Activated CD4-positive, alpha-beta T cell treated with anti-CD3 and anti-CD28 coated beads, Interleukin-2, amount 10 ng/mL, durations not matched to agents 24 days and 14 days (primary cell): ENCODE data around the gene LMTK3. TPM values are rescaled to one million over a fixed set of nuclear protein-coding genes. Genes with fewer than 3 reads are reported as not detected.

Experiments used
- DNase-seq: peaks from one replicate; pipeline ENCODE4 v3.0.0; 2022
- H3K27ac Mint-ChIP-seq: one replicate; pipeline ENCODE4 v1.8.0; 2022; ENCODE audit warnings: mild to moderate bottlenecking, mixed read lengths
- H3K27me3 Mint-ChIP-seq: one replicate; pipeline ENCODE4 v1.8.0; 2022; ENCODE audit warnings: mixed read lengths
- H3K36me3 Mint-ChIP-seq: one replicate; pipeline ENCODE4 v1.8.0; 2022; ENCODE audit warnings: low read depth, mild to moderate bottlenecking, mixed read lengths
- H3K4me1 Mint-ChIP-seq: one replicate; pipeline ENCODE4 v1.8.0; 2021; ENCODE audit warnings: mixed read lengths
- H3K4me3 Mint-ChIP-seq: one replicate; pipeline ENCODE4 v1.8.0; 2022; ENCODE audit warnings: mild to moderate bottlenecking, moderate library complexity, mixed read lengths
- H3K9me3 Mint-ChIP-seq: one replicate; pipeline ENCODE4 v1.8.0; 2021; ENCODE audit warnings: mixed read lengths
- intact Hi-C: fragments of 100-400 bp; cut with micrococcal nuclease; formaldehyde crosslinking; loops from one replicate; pipeline ENCODE4 v1.15.1; 2023
- total RNA-seq: library from RNA; stranded (reverse); gene quantifications from 2 replicates; pipeline ENCODE4 v1.2.3, GENCODE V29; 2022

LMTK3 gene
- total RNA-seq, 1 donor from 2014 or later = 3.6 TPM

- intact Hi-C loops = loop anchor here (1.0 to 5.0 kb wide), 4 partner anchors 23 to 148 kb away; partner anchors contain the start of gene KDELR1
- Mint-ChIP-seq H3K9me3 (no peaks in the 10 kb centered on the region), H3K27ac (peak overlapping the region; percentile 48), H3K27me3 (no peaks in the 10 kb centered on the region), H3K4me3 (peak overlapping the region; percentile 93), H3K4me1 (peaks cover 14% of the 10 kb centered on the region), H3K36me3 (peaks cover 25% of the 10 kb centered on the region)
- DNase-seq = no peak
Observed at GRCh38 chr19:48469934-48470680, 41.5 kb downstream of the LMTK3 start.

GRCh38 chr19:48469289-48469881 is 42.2 kb downstream of the LMTK3 start, which contains the start of gene CYTH2:
Gene CYTH2 (plus strand): TSS chr19:48469369. CDS start chr19:48469508, 139 bp downstream.
- Mint-ChIP-seq H3K36me3 (peaks cover 21% of the 10 kb centered on the region), H3K27ac (peak within 1 kb of the TSS; percentile 94), H3K4me1 (peaks cover 14% of the 10 kb centered on the region), H3K4me3 (peak within 1 kb of the TSS; percentile 93), H3K9me3 (no peaks in the 10 kb centered on the region), H3K27me3 (no peaks in the 10 kb centered on the region)
- intact Hi-C loops = loop anchor here (1.0 to 5.0 kb wide), 4 partner anchors 23 to 147 kb away; partner anchors contain the start of gene KDELR1
- DNase-seq = peak; percentile 94

- Mint-ChIP-seq H3K9me3 (no peaks in the 10 kb centered on the region), H3K27me3 (no peaks in the 10 kb centered on the region), H3K4me1 (peaks cover 13% of the 10 kb centered on the region), H3K36me3 (peaks cover 19% of the 10 kb centered on the region), H3K27ac (peak overlapping the region; percentile 94), H3K4me3 (peak overlapping the region; percentile 93)
- peak; percentile 100 for DNase-seq
- intact Hi-C loops = loop anchor here (1.0 to 5.0 kb wide), 4 partner anchors 23 to 147 kb away; partner anchors contain the start of gene KDELR1
Observed at GRCh38 chr19:48468772-48469288, 42.8 kb downstream of the LMTK3 start.

GRCh38 chr19:48466561-48467325 is 44.9 kb downstream of the LMTK3 start:
- peak; percentile 57 for DNase-seq
- no peaks in the 10 kb centered on the region for H3K27me3 Mint-ChIP-seq
- H3K4me3 Mint-ChIP-seq = no peak overlapping the region
- no peak overlapping the region for H3K27ac Mint-ChIP-seq
- peaks cover 7% of the 10 kb centered on the region for H3K36me3 Mint-ChIP-seq
- H3K9me3 Mint-ChIP-seq = no peaks in the 10 kb centered on the region
- peaks cover 13% of the 10 kb centered on the region for H3K4me1 Mint-ChIP-seq
- intact Hi-C loops = loop anchor here (5.0 kb wide), 1 partner anchor 144 kb away; a partner anchor contains a TSS

- Mint-ChIP-seq H3K4me1 (peaks cover 10% of the 10 kb centered on the region), H3K36me3 (peaks cover 6% of the 10 kb centered on the region), H3K27me3 (no peaks in the 10 kb centered on the region), H3K27ac (no peak overlapping the region), H3K4me3 (no peak overlapping the region), H3K9me3 (no peaks in the 10 kb centered on the region)
- intact Hi-C loops = loop anchor here (5.0 kb wide), 1 partner anchor 143 kb away; a partner anchor contains a TSS
- no peak for DNase-seq
Observed at GRCh38 chr19:48465215-48465614, 46.4 kb downstream of the LMTK3 start.

- Mint-ChIP-seq H3K27me3 (no peaks in the 10 kb centered on the region), H3K36me3 (peaks cover 12% of the 10 kb centered on the region), H3K4me1 (peaks cover 2% of the 10 kb centered on the region), H3K4me3 (no peak overlapping the region), H3K27ac (no peak overlapping the region), H3K9me3 (no peaks in the 10 kb centered on the region)
- DNase-seq = no peak
- intact Hi-C loops = no loop called here
Observed at GRCh38 chr19:48461982-48462655, 49.5 kb downstream of the LMTK3 start.

GRCh38 chr19:48461651-48461981 is 50.0 kb downstream of the LMTK3 start:
- H3K36me3 Mint-ChIP-seq = peaks cover 15% of the 10 kb centered on the region
- DNase-seq = no peak
- no peak overlapping the region for H3K27ac Mint-ChIP-seq
- no peaks in the 10 kb centered on the region for H3K9me3 Mint-ChIP-seq
- no peak overlapping the region for H3K4me3 Mint-ChIP-seq
- H3K4me1 Mint-ChIP-seq = peaks cover 2% of the 10 kb centered on the region
- no peaks in the 10 kb centered on the region for H3K27me3 Mint-ChIP-seq
- intact Hi-C loops = no loop called here

- no peak overlapping the region for H3K27ac Mint-ChIP-seq
- H3K4me1 Mint-ChIP-seq = peaks cover 3% of the 10 kb centered on the region
- H3K27me3 Mint-ChIP-seq = no peaks in the 10 kb centered on the region
- H3K9me3 Mint-ChIP-seq = no peaks in the 10 kb centered on the region
- no peak for DNase-seq
- intact Hi-C loops = no loop called here
- H3K36me3 Mint-ChIP-seq = peaks cover 21% of the 10 kb centered on the region
- no peak overlapping the region for H3K4me3 Mint-ChIP-seq
Observed at GRCh38 chr19:48458016-48458415, 53.6 kb downstream of the LMTK3 start.

- intact Hi-C loops = no loop called here
Observed at GRCh38 chr19:48456864-48457263, 54.8 kb downstream of the LMTK3 start.

GRCh38 chr19:48455908-48456562 is 55.6 kb downstream of the LMTK3 start:
- H3K36me3 Mint-ChIP-seq = peaks cover 34% of the 10 kb centered on the region
- DNase-seq = no peak
- H3K27ac Mint-ChIP-seq = no peak overlapping the region
- peaks cover 3% of the 10 kb centered on the region for H3K4me1 Mint-ChIP-seq
- no peaks in the 10 kb centered on the region for H3K9me3 Mint-ChIP-seq
- no peak overlapping the region for H3K4me3 Mint-ChIP-seq
- no peaks in the 10 kb centered on the region for H3K27me3 Mint-ChIP-seq
- intact Hi-C loops = no loop called here

More at GRCh38 chr19:48456864-48457263, 54.8 kb downstream of the LMTK3 start:
- no peak for DNase-seq
- Mint-ChIP-seq H3K4me3 (no peak overlapping the region), H3K4me1 (peaks cover 3% of the 10 kb centered on the region), H3K9me3 (no peaks in the 10 kb centered on the region), H3K36me3 (peaks cover 27% of the 10 kb centered on the region), H3K27me3 (no peaks in the 10 kb centered on the region), H3K27ac (no peak overlapping the region)

GRCh38 chr19:48455171-48455907 is 56.3 kb downstream of the LMTK3 start, which contains the start of gene KCNJ14:
Gene KCNJ14 (plus strand): TSS chr19:48455574. CDS start chr19:48461725, 6,151 bp downstream.
- Mint-ChIP-seq H3K27ac (no peak within 1 kb of the TSS), H3K9me3 (no peaks in the 10 kb centered on the region), H3K36me3 (peaks cover 33% of the 10 kb centered on the region), H3K27me3 (no peaks in the 10 kb centered on the region), H3K4me3 (no peak within 1 kb of the TSS), H3K4me1 (peaks cover 3% of the 10 kb centered on the region)
- no peak for DNase-seq
- intact Hi-C loops = no loop called here

GRCh38 chr19:48454150-48454730 is 57.4 kb downstream of the LMTK3 start:
- H3K4me1 Mint-ChIP-seq = peaks cover 3% of the 10 kb centered on the region
- H3K27ac Mint-ChIP-seq = no peak overlapping the region
- intact Hi-C loops = no loop called here
- no peaks in the 10 kb centered on the region for H3K9me3 Mint-ChIP-seq
- H3K27me3 Mint-ChIP-seq = no peaks in the 10 kb centered on the region
- peaks cover 39% of the 10 kb centered on the region for H3K36me3 Mint-ChIP-seq
- H3K4me3 Mint-ChIP-seq = no peak overlapping the region
- no peak for DNase-seq
